A549 treated with CpdA at 1 μM for 4 hours (cell line): ENCODE results near the gene SCML2. TPM values are rescaled to one million over a fixed set of nuclear protein-coding genes. Genes with fewer than 3 reads are reported as not detected.

Experiments
- total RNA-seq: library from RNA; stranded (reverse); fragments of 200-300 nt; extraction: Qiagen RNA extraction; gene quantifications from 5 replicates; pipeline ENCODE4 v1.2.3, GENCODE V29; 2022; ENCODE audit warnings: low read depth

SCML2 gene
- 7.3 to 10.2 TPM (median 8.9 TPM) in 5 replicates for total RNA-seq

GRCh38 chrX:18354369-18355223 lies at the start of gene SCML2:
Gene SCML2 (minus strand): TSS chrX:18354688. CDS start chrX:18334071, 20,617 bp downstream.

GRCh38 chrX:18220786-18221185 lies 133.7 kb downstream of the SCML2 start, which contains the start of gene BEND2:
Gene BEND2 (minus strand): TSS chrX:18220886. CDS start chrX:18220750, 136 bp downstream.

Other genes with a start within 250 kb of the SCML2 start
- gene BEND2, start 133.8 kb downstream of the SCML2 start, total RNA-seq: not detected in 5 replicates
- gene CDKL5, start 70.9 kb upstream of the SCML2 start, total RNA-seq: 3.6 to 6.2 TPM (median 5.9 TPM) in 5 replicates